Calu3 (cell line): ENCODE data around the gene MCF2L. TPM values are rescaled to one million over a fixed set of nuclear protein-coding genes. Genes with fewer than 3 reads are reported as not detected.

ENCODE experiments used
- BruUV-seq: library from RNA; stranded (reverse); fragments of 400-500 nt; replicated peaks from 2 replicates; lab custom pipeline; 2021; lab: Mats Ljungman, UMichigan
- CTCF ChIA-PET: fragments of 300-600 bp; sonication (Branson Sonifier 250); formaldehyde crosslinking; loops from one replicate; lab custom pipeline; 2022; ENCODE audit warnings: antibody characterized with exemption; lab: Charles Lee
- DNase-seq: peaks from one replicate; pipeline ENCODE4 v3.0.0; 2022
- H3K27ac Mint-ChIP-seq: one replicate; pipeline ENCODE4 v1.8.0; 2022; ENCODE audit warnings: mixed read lengths; ENCODE audit not compliant: unreplicated experiment
- H3K27me3 Mint-ChIP-seq: one replicate; pipeline ENCODE4 v1.8.0; 2022; ENCODE audit warnings: mixed read lengths; ENCODE audit not compliant: unreplicated experiment
- H3K36me3 Mint-ChIP-seq: one replicate; pipeline ENCODE4 v1.8.0; 2022; ENCODE audit warnings: mild to moderate bottlenecking, moderate library complexity, mixed read lengths; ENCODE audit not compliant: insufficient read depth, unreplicated experiment
- H3K4me1 Mint-ChIP-seq: one replicate; pipeline ENCODE4 v1.8.0; 2022; ENCODE audit warnings: mild to moderate bottlenecking, low read depth, mixed read lengths; ENCODE audit not compliant: unreplicated experiment
- H3K4me3 Mint-ChIP-seq: one replicate; pipeline ENCODE4 v1.8.0; 2022; ENCODE audit warnings: mild to moderate bottlenecking, low read depth, moderate library complexity, mixed read lengths; ENCODE audit not compliant: unreplicated experiment
- H3K9me3 Mint-ChIP-seq: one replicate; pipeline ENCODE4 v1.8.0; 2022; ENCODE audit warnings: low read depth, mixed read lengths; ENCODE audit not compliant: unreplicated experiment
- CTCF ChIP-seq: fragments of 200-600 bp; IDR thresholded peaks from one replicate; pipeline ENCODE4 v1.8.0; 2022; ENCODE audit warnings: antibody characterized with exemption; ENCODE audit not compliant: unreplicated experiment
- intact Hi-C: fragments of 100-400 bp; cut with micrococcal nuclease; formaldehyde crosslinking; loops from one replicate; pipeline ENCODE4 v1.10.0; 2022; ENCODE audit not compliant: unreplicated experiment
- total RNA-seq: library from RNA; stranded (reverse); gene quantifications from 2 replicates; pipeline ENCODE4 v1.2.3, GENCODE V29; 2022

The MCF2L gene
- total RNA-seq, 1 experiment from 2014 or later, result 12.9 TPM

- no peak for TF ChIP-seq CTCF
- Mint-ChIP-seq H3K27me3 (peaks cover 12% of the 10 kb centered on the region), H3K4me3 (no peak overlapping the region), H3K27ac (no peak overlapping the region), H3K9me3 (peaks cover 4% of the 10 kb centered on the region), H3K36me3 (no peaks in the 10 kb centered on the region), H3K4me1 (no peaks in the 10 kb centered on the region)
- CTCF ChIA-PET, result no interaction called here
- BruUV-seq, result no TSS peak
- no peak for DNase-seq
- intact Hi-C loops, result no loop called here
These were observed 58.1 kb downstream of the MCF2L start for GRCh38 chr13:113027095-113027494.

GRCh38 chr13:113027566-113027965 lies 58.6 kb downstream of the MCF2L start:
- H3K27me3 Mint-ChIP-seq, result peaks cover 12% of the 10 kb centered on the region
- CTCF ChIA-PET, result no interaction called here
- BruUV-seq, result no TSS peak
- intact Hi-C loops, result no loop called here
- peaks cover 4% of the 10 kb centered on the region for H3K9me3 Mint-ChIP-seq
- H3K36me3 Mint-ChIP-seq, result no peaks in the 10 kb centered on the region
- H3K27ac Mint-ChIP-seq, result no peak overlapping the region
- no peak overlapping the region for H3K4me3 Mint-ChIP-seq
- DNase-seq, result no peak
- no peaks in the 10 kb centered on the region for H3K4me1 Mint-ChIP-seq
- no peak for TF ChIP-seq CTCF

- no peak for DNase-seq
- H3K27me3 Mint-ChIP-seq, result peaks cover 12% of the 10 kb centered on the region
- peaks cover 4% of the 10 kb centered on the region for H3K9me3 Mint-ChIP-seq
- no peak for TF ChIP-seq CTCF
- no TSS peak for BruUV-seq
- H3K4me1 Mint-ChIP-seq, result no peaks in the 10 kb centered on the region
- intact Hi-C loops, result loop anchor here (1.0 kb wide), 1 partner anchor 86 kb away; no protein-coding TSS in a partner anchor
- CTCF ChIA-PET, result no interaction called here
- H3K4me3 Mint-ChIP-seq, result no peak overlapping the region
- no peak overlapping the region for H3K27ac Mint-ChIP-seq
- H3K36me3 Mint-ChIP-seq, result no peaks in the 10 kb centered on the region
These were observed 59.5 kb downstream of the MCF2L start for GRCh38 chr13:113028336-113029060.

GRCh38 chr13:113029061-113029445 lies 60.0 kb downstream of the MCF2L start:
- Mint-ChIP-seq H3K9me3 (peaks cover 4% of the 10 kb centered on the region), H3K27ac (no peak overlapping the region), H3K27me3 (peaks cover 12% of the 10 kb centered on the region), H3K36me3 (no peaks in the 10 kb centered on the region), H3K4me3 (no peak overlapping the region), H3K4me1 (no peaks in the 10 kb centered on the region)
- no TSS peak for BruUV-seq
- CTCF ChIA-PET, result no interaction called here
- intact Hi-C loops, result loop anchor here (1.0 kb wide), 1 partner anchor 87 kb away; no protein-coding TSS in a partner anchor
- no peak for DNase-seq
- TF ChIP-seq CTCF, result no peak
